Brain microvascular endothelial cell (primary cell): ENCODE measurements around the gene KIF3A.

Experiments
- DNase-seq: peaks from one replicate; pipeline ENCODE4 v3.0.0-alpha.2; 2020
- H3K27ac ChIP-seq: fragments of 250-450 bp; sonication (Bioruptor Pico); 2 replicates; pipeline ENCODE4 v1.5.1; 2020; ENCODE audit warnings: mild to moderate bottlenecking, moderate library complexity
- H3K27me3 ChIP-seq: fragments of 250-450 bp; sonication (Bioruptor Pico); replicated peaks from 2 replicates; pipeline ENCODE4 v1.5.1; 2020; ENCODE audit warnings: mild to moderate bottlenecking
- H3K36me3 ChIP-seq: fragments of 250-450 bp; sonication (Bioruptor Pico); replicated peaks from 2 replicates; pipeline ENCODE4 v1.5.1; 2020; ENCODE audit warnings: mild to moderate bottlenecking
- H3K4me3 ChIP-seq: 2 replicates; pipeline ENCODE4 v1.5.1; 2011; ENCODE audit warnings: low read depth, mild to moderate bottlenecking, control low read depth, low read length, moderate library complexity
- CTCF ChIP-seq: IDR thresholded peaks from 2 replicates; pipeline ENCODE4 v1.5.1; 2011; ENCODE audit warnings: low read depth, mild to moderate bottlenecking, moderate library complexity, low read length, control low read depth, inconsistent platforms; ENCODE audit errors: missing control alignments
- in situ Hi-C: cut with HindIII; loops from 2 replicates; pipeline ENCODE4 v1.10.0; 2017; ENCODE audit warnings: low sequenced_read_pairs, low pct_ligation_motif_present

Gene KIF3A

DNA sequence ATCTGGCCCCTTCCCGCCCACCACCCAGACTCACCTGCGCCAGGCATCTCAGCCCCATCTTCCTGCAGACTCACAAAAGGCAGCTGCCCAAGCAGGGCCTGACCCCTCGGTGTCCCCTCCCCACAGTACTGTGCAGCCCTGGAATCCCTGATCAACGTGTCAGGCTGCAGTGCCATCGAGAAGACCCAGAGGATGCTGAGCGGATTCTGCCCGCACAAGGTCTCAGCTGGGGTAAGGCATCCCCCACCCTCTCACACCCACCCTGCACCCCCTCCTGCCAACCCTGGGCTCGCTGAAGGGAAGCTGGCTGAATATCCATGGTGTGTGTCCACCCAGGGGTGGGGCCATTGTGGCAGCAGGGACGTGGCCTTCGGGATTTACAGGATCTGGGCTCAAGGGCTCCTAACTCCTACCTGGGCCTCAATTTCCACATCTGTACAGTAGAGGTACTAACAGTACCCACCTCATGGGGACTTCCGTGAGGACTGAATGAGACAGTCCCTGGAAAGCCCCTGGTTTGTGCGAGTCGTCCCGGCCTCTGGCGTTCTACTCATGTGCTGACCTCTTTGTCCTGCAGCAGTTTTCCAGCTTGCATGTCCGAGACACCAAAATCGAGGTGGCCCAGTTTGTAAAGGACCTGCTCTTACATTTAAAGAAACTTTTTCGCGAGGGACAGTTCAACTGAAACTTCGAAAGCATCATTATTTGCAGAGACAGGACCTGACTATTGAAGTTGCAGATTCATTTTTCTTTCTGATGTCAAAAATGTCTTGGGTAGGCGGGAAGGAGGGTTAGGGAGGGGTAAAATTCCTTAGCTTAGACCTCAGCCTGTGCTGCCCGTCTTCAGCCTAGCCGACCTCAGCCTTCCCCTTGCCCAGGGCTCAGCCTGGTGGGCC lies 77.5 kb downstream of the KIF3A start:
- Histone ChIP-seq H3K4me3 (no peak overlapping the region), H3K27ac (no peak overlapping the region), H3K36me3 (no peaks in the 10 kb centered on the region), H3K27me3 (no peaks in the 10 kb centered on the region)
- no peak for TF ChIP-seq CTCF
- in situ Hi-C loops, result no loop called here
- no peak for DNase-seq

- in situ Hi-C loops, result no loop called here
- DNase-seq, result no peak
- Histone ChIP-seq H3K36me3 (no peaks in the 10 kb centered on the region), H3K4me3 (no peak overlapping the region), H3K27me3 (no peaks in the 10 kb centered on the region), H3K27ac (no peak overlapping the region)
- no peak for TF ChIP-seq CTCF
These were observed 78.7 kb downstream of the KIF3A start for GRCh38 chr5:132658381-132659302.

GRCh38 chr5:132657676-132658380 lies 79.5 kb downstream of the KIF3A start, which contains the start of gene IL13:
IL13 (plus strand) TSS chr5:132658173; CDS start chr5:132658187, 14 bp downstream.
- Histone ChIP-seq H3K27ac (no peak within 1 kb of the TSS), H3K4me3 (no peak within 1 kb of the TSS), H3K27me3 (no peaks in the 10 kb centered on the region), H3K36me3 (no peaks in the 10 kb centered on the region)
- in situ Hi-C loops, result no loop called here
- TF ChIP-seq CTCF, result no peak
- DNase-seq, result no peak

- in situ Hi-C loops, result no loop called here
- TF ChIP-seq CTCF, result no peak
- H3K27ac ChIP-seq, result no peak overlapping the region
- no peaks in the 10 kb centered on the region for H3K36me3 ChIP-seq
- H3K27me3 ChIP-seq, result no peaks in the 10 kb centered on the region
- peak overlapping the region; percentile 37 for H3K4me3 ChIP-seq
- DNase-seq, result no peak
These were observed 80.5 kb downstream of the KIF3A start for GRCh38 chr5:132656774-132657355.
